Measurements from ENCODE around the gene PRRC1. TPM values are rescaled to one million over a fixed set of nuclear protein-coding genes. Genes with fewer than 3 reads are reported as not detected.

PRRC1 gene
- total RNA-seq: 10 to 100 TPM; 45.6 to 53.6 TPM
- polyA plus RNA-seq (ENCODE audit: insufficient read depth, low read depth, low replicate concordance): 32.2 TPM
- long read RNA-seq, donor 1, full-length matches to known transcripts: 18 of 25 reads
- long read RNA-seq, donor 1, partial matches to known transcripts: 7 of 25 reads
- long read RNA-seq, donor 1, other reads (novel, unspliced or antisense): 0 of 25 reads
- long read RNA-seq, donor 2, full-length matches to known transcripts: 11 of 26 reads
- long read RNA-seq, donor 2, partial matches to known transcripts: 15 of 26 reads
- long read RNA-seq, donor 2, other reads (novel, unspliced or antisense): 0 of 26 reads

DNA sequence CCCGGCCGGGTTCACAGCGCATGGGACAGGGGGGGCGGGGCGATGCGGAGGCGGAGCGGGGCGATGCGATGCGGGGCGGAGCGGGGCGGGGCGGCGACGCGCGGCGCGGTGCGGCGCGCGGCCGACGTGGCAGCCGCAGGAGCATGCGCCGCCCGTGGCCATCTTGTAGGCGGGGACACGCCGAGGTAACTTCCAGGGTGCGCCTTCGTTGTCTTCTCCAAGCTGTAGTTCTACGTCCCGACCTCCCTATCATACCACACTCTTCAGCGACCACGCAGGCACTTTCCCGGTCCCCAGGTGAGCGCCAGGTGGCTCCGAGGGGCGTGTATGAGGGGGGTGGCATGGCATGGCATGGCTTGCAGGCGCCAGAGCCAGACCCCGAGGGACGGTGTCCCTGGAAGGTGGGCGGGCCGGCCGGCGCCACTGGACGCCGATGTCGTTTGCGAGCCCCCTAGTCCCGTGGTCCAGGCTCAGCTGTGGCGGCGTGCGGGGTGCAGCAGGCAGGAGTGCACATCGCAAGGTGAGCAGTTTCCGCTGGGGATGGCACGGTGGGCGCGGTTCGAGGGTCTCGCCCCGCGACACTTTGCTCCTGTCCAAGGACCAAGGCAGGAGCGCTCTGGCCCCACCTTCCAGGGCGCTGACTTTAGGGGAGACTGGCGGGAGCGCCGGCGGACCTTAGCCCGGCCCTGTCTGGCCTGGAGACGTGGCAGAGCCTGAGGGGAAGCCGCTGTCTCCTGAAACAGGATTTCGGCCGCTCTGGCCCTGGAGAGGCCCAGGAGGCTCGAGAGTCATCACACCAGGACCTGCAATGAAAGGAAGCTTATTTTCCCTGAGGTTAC, at the start of gene PRRC1:
Gene PRRC1, plus strand, starts transcription at position 161 of the 839 bp plus-strand sequence. CDS start 5,840 bp downstream, outside the sequence.
- Histone ChIP-seq H3K36me3 (ENCODE audit: low read depth, missing control alignments) (no peaks in the 10 kb centered on the region), H3K4me1 (peaks cover 17% of the 10 kb centered on the region), H3K27me3 (no peaks in the 10 kb centered on the region), H3K4me3 (peak within 1 kb of the TSS; percentile 92 to 99), H3K9me3 (no peaks in the 10 kb centered on the region), H3K27ac (peak within 1 kb of the TSS; percentile 82 to 86)
- WGBS, 2 donors: 0 to 1% methylated on average over 21 to 75 of the region's 80 CpGs
- intact Hi-C loops (cut with DNase I; ENCODE audit: low total_unique reads): no loop called here
- no peak for TF ChIP-seq POLR2A (IDR thresholded peaks at IDR 0.05)
- TF ChIP-seq, protein P1, sequence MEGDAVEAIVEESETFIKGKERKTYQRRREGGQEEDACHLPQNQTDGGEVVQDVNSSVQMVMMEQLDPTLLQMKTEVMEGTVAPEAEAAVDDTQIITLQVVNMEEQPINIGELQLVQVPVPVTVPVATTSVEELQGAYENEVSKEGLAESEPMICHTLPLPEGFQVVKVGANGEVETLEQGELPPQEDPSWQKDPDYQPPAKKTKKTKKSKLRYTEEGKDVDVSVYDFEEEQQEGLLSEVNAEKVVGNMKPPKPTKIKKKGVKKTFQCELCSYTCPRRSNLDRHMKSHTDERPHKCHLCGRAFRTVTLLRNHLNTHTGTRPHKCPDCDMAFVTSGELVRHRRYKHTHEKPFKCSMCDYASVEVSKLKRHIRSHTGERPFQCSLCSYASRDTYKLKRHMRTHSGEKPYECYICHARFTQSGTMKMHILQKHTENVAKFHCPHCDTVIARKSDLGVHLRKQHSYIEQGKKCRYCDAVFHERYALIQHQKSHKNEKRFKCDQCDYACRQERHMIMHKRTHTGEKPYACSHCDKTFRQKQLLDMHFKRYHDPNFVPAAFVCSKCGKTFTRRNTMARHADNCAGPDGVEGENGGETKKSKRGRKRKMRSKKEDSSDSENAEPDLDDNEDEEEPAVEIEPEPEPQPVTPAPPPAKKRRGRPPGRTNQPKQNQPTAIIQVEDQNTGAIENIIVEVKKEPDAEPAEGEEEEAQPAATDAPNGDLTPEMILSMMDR (IDR thresholded peaks at IDR 0.05): no peak
- DNase-seq: peak; percentile 90

DNA sequence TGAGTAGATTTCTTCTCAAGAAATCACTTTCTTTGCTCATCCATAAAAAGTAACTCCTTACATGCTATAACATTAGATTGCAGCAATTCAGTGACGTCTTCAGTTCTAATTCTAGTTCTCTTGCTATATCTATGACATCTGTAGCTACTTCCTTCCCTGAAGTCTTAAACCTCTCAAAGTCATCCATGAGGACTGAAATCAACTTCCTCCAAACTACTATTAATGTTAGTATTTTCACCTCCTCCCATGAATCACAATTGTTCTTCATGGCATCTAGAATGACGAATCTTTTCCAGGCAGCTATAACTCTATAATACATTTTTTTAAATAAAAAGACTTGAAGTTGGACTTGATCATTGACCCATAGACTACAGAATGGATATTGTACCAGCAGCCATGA, 46.2 kb upstream of the PRRC1 start:
- WGBS, 2 donors: 83 to 86% methylated on average over 2 of the region's 2 CpGs

DNA sequence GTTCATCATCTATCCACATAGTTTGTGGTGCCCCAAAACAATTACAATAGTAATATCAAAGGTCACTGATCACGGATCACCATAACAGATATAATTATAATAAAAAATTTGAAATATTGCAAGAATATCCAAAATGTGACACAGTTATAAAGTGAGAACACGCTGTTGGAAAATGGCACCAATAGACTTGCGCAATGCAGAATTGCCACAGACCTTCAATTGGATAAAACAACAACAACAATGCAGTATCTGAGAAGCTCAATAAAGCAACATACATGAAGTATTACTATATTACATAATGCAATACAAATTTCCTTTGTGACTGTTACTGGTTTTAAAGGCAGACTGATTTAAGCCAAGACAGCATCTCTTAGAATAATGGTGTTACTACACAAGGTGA, 44.7 kb upstream of the PRRC1 start:
- TF ChIP-seq, protein P1 (IDR thresholded peaks at IDR 0.05): no peak
- TF ChIP-seq POLR2A (IDR thresholded peaks at IDR 0.05): no peak
- intact Hi-C loops (cut with DNase I; ENCODE audit: low total_unique reads): no loop called here
- H3K9me3 ChIP-seq: no peaks in the 10 kb centered on the region
- no peak for DNase-seq
- no peak overlapping the region for H3K4me3 ChIP-seq
- H3K27ac ChIP-seq: no peak overlapping the region
- no peaks in the 10 kb centered on the region for H3K36me3 ChIP-seq (ENCODE audit: low read depth, missing control alignments)
- WGBS, 2 donors: 93 to 95% methylated on average over 3 of the region's 3 CpGs
- H3K27me3 ChIP-seq: no peaks in the 10 kb centered on the region
- no peaks in the 10 kb centered on the region for H3K4me1 ChIP-seq

More for the DNA sequence above, 46.2 kb upstream of the PRRC1 start:
- no peaks in the 10 kb centered on the region for H3K36me3 ChIP-seq (ENCODE audit: low read depth, missing control alignments)
- no peak overlapping the region for H3K4me3 ChIP-seq
- no peak for DNase-seq
- H3K9me3 ChIP-seq: no peaks in the 10 kb centered on the region
- H3K4me1 ChIP-seq: no peaks in the 10 kb centered on the region
- H3K27ac ChIP-seq: no peak overlapping the region
- no peaks in the 10 kb centered on the region for H3K27me3 ChIP-seq
- no peak for TF ChIP-seq POLR2A (IDR thresholded peaks at IDR 0.05)
- TF ChIP-seq, protein P1 (IDR thresholded peaks at IDR 0.05): no peak
- intact Hi-C loops (cut with DNase I; ENCODE audit: low total_unique reads): no loop called here

DNA sequence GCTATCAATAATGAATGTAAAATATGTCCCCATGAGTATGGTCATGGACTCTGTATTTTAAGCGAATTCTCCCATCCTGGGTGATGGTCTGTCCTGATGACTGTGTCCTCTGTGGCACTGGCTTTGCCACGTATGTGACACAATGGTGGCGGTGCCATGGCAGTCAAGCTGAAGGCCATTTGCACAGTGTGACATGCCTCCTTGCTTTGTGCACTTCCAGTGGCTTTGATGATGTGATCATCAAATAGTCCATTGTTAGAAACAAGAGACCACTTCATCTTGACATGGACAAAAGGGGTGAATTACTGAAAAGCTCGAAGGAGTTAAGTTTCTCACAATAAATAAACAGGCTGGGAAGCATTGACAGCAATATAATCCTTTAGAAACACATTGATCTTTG, 31.0 kb upstream of the PRRC1 start:
- Histone ChIP-seq H3K4me1 (no peaks in the 10 kb centered on the region), H3K4me3 (no peak overlapping the region), H3K36me3 (ENCODE audit: low read depth, missing control alignments) (no peaks in the 10 kb centered on the region), H3K27ac (no peak overlapping the region), H3K27me3 (no peaks in the 10 kb centered on the region), H3K9me3 (no peaks in the 10 kb centered on the region)
- no peak for TF ChIP-seq POLR2A (IDR thresholded peaks at IDR 0.05)
- TF ChIP-seq, protein P1 (IDR thresholded peaks at IDR 0.05): no peak
- DNase-seq: no peak
- intact Hi-C loops (cut with DNase I; ENCODE audit: low total_unique reads): no loop called here
- WGBS, 2 donors: 83 to 89% methylated on average over 4 of the region's 4 CpGs
